Fibroblast of lung (primary cell): Measurements from ENCODE around the gene ETAA1. TPM values are rescaled to one million over a fixed set of nuclear protein-coding genes. Genes with fewer than 3 reads are reported as not detected.

Experiments used
- DNase-seq, 2 donors: peaks; one replicate each; pipeline versions ENCODE4 v3.0.0 to v3.0.0-alpha.2; 2010; ENCODE audit warnings: low read depth in 2 of 2
- H2AFZ ChIP-seq: 2 replicates; pipeline ENCODE4 v1.5.1; 2012; ENCODE audit warnings: low read length, control low read depth, inconsistent platforms
- H3K27ac ChIP-seq: 2 replicates; pipeline ENCODE4 v1.5.1; 2011; ENCODE audit warnings: low read length, control low read depth; ENCODE audit not compliant: insufficient read depth
- H3K27me3 ChIP-seq: 2 replicates; pipeline ENCODE4 v1.5.1; 2011; ENCODE audit warnings: mild to moderate bottlenecking, low read length; ENCODE audit not compliant: control insufficient read depth, insufficient read depth
- H3K36me3 ChIP-seq: 2 replicates; pipeline ENCODE4 v1.5.1; 2011; ENCODE audit warnings: low read length; ENCODE audit not compliant: control insufficient read depth, insufficient read depth
- H3K4me1 ChIP-seq: 2 replicates; pipeline ENCODE4 v1.5.1; 2011; ENCODE audit warnings: low read length; ENCODE audit not compliant: control insufficient read depth, insufficient read depth; ENCODE audit errors: extremely low read depth
- H3K4me2 ChIP-seq: 2 replicates; pipeline ENCODE4 v1.5.1; 2011; ENCODE audit warnings: low read length, control low read depth; ENCODE audit not compliant: insufficient read depth; ENCODE audit errors: extremely low read depth
- H3K4me3 ChIP-seq, 4 experiments: fragments of 200-600 bp in 1 of 4; sonication (generic) in 1 of 4; replicated peaks in 1 of 4; 2 replicates each; pipeline ENCODE4 v1.5.1; 2011 to 2016; ENCODE audit warnings: low read length in 4 of 4, low read depth in 3 of 4, mild to moderate bottlenecking in 3 of 4, control low read depth in 2 of 4, inconsistent platforms in 1 of 4, mixed read lengths in 1 of 4; ENCODE audit not compliant: insufficient read depth in 1 of 4; ENCODE audit errors: control extremely low read depth in 1 of 4
- H3K79me2 ChIP-seq: 2 replicates; pipeline ENCODE4 v1.5.1; 2012; ENCODE audit warnings: mild to moderate bottlenecking, low read length, inconsistent platforms; ENCODE audit not compliant: control insufficient read depth, insufficient read depth
- H3K9ac ChIP-seq: 2 replicates; pipeline ENCODE4 v1.5.1; 2011; ENCODE audit warnings: mild to moderate bottlenecking, low read length, control low read depth; ENCODE audit not compliant: insufficient read depth
- H3K9me3 ChIP-seq: 2 replicates; pipeline ENCODE4 v1.5.1; 2012; ENCODE audit warnings: low read depth, low read length; ENCODE audit not compliant: control insufficient read depth, insufficient read depth
- H4K20me1 ChIP-seq: 2 replicates; pipeline ENCODE4 v1.5.1; 2011; ENCODE audit warnings: low read length; ENCODE audit not compliant: control insufficient read depth, insufficient read depth; ENCODE audit errors: extremely low read depth
- CTCF ChIP-seq, 2 donors: IDR thresholded peaks in 1 of 2; conservative IDR thresholded peaks in 1 of 2; 1 replicate in 1 of 2; 2 replicates in 1 of 2; pipeline ENCODE4 v1.5.1; 2011 to 2012; ENCODE audit warnings: low read length in 2 of 2, control low read depth in 1 of 2, inconsistent platforms in 1 of 2, low read depth in 1 of 2, mild to moderate bottlenecking in 1 of 2
- EZH2 ChIP-seq: IDR thresholded peaks from 2 replicates; pipeline ENCODE4 v1.5.1; 2012; ENCODE audit warnings: low read length, control low read depth, mild to moderate bottlenecking; ENCODE audit errors: missing control alignments
- polyA plus RNA-seq, 2 donors: library from polyadenylated mRNA; depleted of rRNA in 1 of 2; stranded (reverse) in 1 of 2; unstranded in 1 of 2; fragments of >200 nt; gene quantifications; 2 replicates each; pipeline ENCODE4 v1.2.1, GENCODE V29; 2011 to 2012; ENCODE audit warnings: missing spikeins in 1 of 2
- total RNA-seq: library from RNA; depleted of rRNA; stranded (reverse); fragments of >200 nt; gene quantifications from 2 replicates; pipeline ENCODE4 v1.2.1, GENCODE V29; 2014

The ETAA1 gene
- total and polyA plus RNA-seq, 2 donors (not counting 1 experiment from before 2014, with no cell fraction given): 14.1 to 19.2 TPM

- H3K9me3 ChIP-seq: no peaks in the 10 kb centered on the region
- H4K20me1 ChIP-seq: no peaks in the 10 kb centered on the region
- H2AFZ ChIP-seq: no peak overlapping the region
- no peak for DNase-seq
- peaks cover 13% of the 10 kb centered on the region for H3K4me1 ChIP-seq
- H3K4me3 ChIP-seq: peak overlapping the region in 3 of 4 experiments; percentile 9 to 49 (median 15)
- peak overlapping the region; percentile 93 for H3K4me2 ChIP-seq
- H3K27me3 ChIP-seq: no peaks in the 10 kb centered on the region
- H3K27ac ChIP-seq: peak overlapping the region; percentile 37
- peaks cover under 1% of the 10 kb centered on the region for H3K36me3 ChIP-seq
- H3K9ac ChIP-seq: no peak overlapping the region
- peaks cover 15% of the 10 kb centered on the region for H3K79me2 ChIP-seq
- TF ChIP-seq CTCF (conservative IDR thresholded peaks at IDR 0.05 in 1 of 2, IDR thresholded peaks at IDR 0.05 in 1 of 2; ENCODE audit: low read depth in 1 of 2, low read length in 2 of 2): no peak
- no peak for TF ChIP-seq EZH2
These were observed 2.0 kb downstream of the ETAA1 start for GRCh38 chr2:67399144-67399543.

- Histone ChIP-seq H3K9ac (no peak overlapping the region), H3K27me3 (no peaks in the 10 kb centered on the region), H3K27ac (peak overlapping the region; percentile 56), H3K4me3 (peak overlapping the region in 2 of 4 experiments; percentile 16 to 53), H3K4me2 (peak overlapping the region; percentile 82), H3K4me1 (peaks cover 13% of the 10 kb centered on the region), H4K20me1 (no peaks in the 10 kb centered on the region), H3K36me3 (peaks cover 2% of the 10 kb centered on the region), H3K79me2 (peaks cover 15% of the 10 kb centered on the region), H2AFZ (no peak overlapping the region), H3K9me3 (no peaks in the 10 kb centered on the region)
- peak; percentile 59 to 71 for DNase-seq
- TF ChIP-seq EZH2 (no peak), CTCF (conservative IDR thresholded peaks at IDR 0.05 in 1 of 2, IDR thresholded peaks at IDR 0.05 in 1 of 2; ENCODE audit: low read depth in 1 of 2, low read length in 2 of 2) (no peak)
These were observed 2.8 kb downstream of the ETAA1 start for GRCh38 chr2:67399831-67400489.

- Histone ChIP-seq H3K36me3 (peaks cover 2% of the 10 kb centered on the region), H3K9ac (no peak overlapping the region), H2AFZ (no peak overlapping the region), H3K27me3 (no peaks in the 10 kb centered on the region), H3K4me2 (peak overlapping the region; percentile 82), H4K20me1 (no peaks in the 10 kb centered on the region), H3K79me2 (peaks cover 15% of the 10 kb centered on the region), H3K4me3 (peak overlapping the region in 3 of 4 experiments; percentile 6 to 53 (median 14)), H3K27ac (peak overlapping the region; percentile 56), H3K9me3 (no peaks in the 10 kb centered on the region), H3K4me1 (peaks cover 13% of the 10 kb centered on the region)
- DNase-seq: peak; percentile 66 to 81
- no peak for TF ChIP-seq CTCF (conservative IDR thresholded peaks at IDR 0.05 in 1 of 2, IDR thresholded peaks at IDR 0.05 in 1 of 2; ENCODE audit: low read depth in 1 of 2, low read length in 2 of 2)
- TF ChIP-seq EZH2: no peak
These were observed 3.7 kb downstream of the ETAA1 start for GRCh38 chr2:67400560-67401485.
